NCI-H82 (cell line): ENCODE results near the gene PDE7B.

ENCODE experiments used
- DNase-seq: peaks from one replicate; lab custom pipeline; 2025; lab: John Stamatoyannopoulos, UW

Gene PDE7B

DNA sequence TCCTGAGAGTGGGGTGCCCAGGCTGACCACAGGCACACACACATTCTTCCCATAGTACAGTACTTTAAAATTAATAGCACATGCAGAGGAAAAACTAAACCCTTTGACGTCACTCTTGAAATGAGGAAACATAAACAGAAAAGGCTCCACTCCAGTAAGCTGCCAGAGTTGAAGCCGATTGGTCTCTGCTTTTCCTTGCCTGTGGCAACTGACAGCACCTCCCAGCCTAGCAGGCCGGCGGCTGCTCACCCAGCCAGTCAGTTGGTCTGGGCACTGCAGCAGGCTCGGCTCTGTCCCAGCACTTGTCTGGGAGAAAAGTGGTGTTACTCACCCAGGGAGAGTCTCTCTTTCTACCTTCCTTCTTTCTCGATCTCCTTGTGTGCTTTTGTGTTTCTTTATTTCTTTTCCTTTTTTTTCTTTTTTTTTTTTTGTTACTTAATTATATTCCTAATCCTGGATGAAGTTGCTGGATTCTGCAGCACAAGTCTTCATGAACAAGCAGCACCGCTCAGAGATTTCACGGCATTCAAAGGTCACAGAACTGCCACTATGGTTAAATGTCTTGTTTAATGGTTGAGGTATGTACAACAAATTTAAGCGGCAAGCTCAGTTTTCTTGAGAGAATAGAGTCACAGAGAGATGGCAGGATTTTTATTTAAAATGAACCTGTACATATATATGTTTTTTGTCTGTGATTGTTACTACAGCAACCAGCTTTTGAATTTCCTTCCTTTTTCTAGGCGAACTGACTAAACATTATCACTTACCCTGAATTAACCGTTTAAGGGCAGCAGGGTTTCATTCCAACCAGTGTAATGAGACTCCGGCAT lies at the start of gene PDE7B:
Gene PDE7B, plus strand, starts transcription at position 260 of the 830 bp plus-strand sequence.
- DNase-seq, result peak; percentile 40

DNA sequence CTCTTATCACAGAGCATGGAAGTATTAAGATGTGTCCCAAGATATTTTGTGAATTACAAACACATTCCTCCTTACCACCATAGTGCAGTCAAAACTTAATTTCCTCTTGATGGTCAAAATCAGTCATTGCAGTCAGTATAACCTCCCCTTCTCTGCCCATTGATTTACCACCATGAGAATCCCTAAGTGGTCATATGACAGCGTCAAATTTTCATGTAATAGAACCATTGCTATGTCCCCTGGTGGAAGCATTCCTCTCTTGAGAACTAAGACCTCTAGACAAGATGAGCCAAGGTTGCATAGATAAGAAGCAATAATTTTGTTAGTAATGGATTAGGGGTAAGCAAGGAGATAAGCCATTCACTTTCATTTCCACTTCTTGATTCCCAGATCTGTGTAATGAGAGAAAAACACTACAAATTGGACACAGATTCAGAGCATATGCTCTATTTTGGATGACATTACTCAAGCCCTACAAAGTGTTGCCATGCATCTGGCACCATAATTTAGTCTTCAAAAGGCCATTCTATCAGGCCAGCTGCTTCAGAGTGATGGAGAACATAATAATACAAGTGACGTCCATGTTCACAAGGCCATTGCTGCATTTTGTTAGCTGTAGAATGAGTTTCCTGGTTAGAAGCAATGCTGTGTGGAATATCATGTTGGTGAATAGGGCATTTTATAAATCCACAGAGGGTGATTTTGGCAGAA lies 49.6 kb upstream of the PDE7B start:
- DNase-seq, result peak; percentile 49

DNA sequence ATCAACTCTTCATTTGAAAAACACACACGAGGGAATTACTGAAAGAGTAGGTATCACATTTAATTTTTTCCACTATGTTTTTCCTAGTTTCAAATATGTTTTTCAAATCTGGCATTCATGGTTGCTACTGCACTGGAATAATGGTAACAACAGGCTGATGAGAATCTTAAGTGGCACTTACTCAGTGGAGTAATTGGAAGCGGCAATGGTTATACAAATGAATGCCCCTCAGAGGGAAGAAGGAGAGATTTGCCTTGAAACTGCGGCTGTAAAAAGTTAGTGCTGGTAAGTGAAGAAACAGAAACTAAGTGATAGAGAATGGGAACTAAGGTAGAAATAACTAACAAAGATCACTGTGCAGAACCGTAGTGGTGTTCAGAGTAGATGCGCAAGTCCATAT lies 41.0 kb upstream of the PDE7B start:
- DNase-seq, result no peak

DNA sequence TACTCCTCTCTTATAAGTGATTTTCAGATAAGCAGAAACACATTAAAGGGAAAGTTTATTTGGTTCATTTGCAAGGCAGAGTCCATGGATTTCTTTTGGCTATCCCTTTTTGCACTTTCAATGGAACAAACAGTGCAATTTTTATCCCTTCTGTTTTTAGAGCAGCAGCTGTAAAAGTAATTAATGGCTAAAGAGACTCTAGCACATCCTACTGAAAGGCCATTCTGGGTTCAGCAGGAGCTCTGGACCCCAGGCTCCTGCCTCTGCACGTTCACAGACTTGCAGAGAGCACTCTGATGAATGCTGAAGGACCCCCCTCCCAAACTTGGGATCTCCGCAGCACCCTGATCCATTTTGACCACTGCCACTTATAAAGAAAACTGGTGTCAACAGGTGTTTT lies 40.3 kb upstream of the PDE7B start:
- no peak for DNase-seq

DNA sequence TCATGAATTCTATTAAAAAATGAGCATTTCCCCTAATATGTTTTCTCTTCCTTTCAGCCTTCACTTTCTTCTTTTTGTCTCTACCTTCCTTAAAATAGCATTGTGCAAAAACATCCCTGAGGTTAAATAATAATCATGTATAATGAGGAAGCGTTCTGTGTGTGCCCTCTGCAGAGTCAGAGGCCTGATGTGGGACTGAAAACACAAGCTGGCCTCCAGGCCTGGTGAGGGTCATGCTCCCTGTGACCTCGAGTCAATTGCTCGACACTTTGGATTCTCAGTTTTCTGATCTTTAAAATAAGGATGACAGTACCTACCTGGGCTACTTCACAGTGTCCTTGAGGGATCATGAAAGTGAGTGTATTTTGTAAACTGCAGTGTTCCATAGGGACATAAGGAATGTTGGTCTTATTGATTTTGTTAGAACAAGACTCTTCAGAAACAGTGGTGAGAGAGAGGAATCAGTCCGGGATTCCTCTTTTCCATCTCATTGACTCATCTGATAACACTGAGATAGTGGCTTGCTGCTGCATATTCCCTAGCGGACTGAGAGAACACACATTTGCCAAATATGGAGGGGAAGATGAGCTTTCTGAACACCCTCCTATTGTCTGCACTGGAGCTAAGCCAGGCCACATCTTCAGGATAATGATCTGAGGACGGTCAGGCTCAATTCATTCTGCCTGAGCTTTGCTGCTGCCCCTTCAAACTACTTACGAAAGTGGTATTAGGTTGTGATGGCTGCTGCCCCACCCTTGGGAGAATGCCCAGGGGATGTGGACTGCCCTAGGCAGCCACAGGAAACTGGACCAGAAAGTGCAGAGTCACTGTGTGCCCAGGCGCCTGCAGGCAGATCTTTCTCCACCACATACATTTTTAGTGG lies 39.6 kb upstream of the PDE7B start:
- no peak for DNase-seq

DNA sequence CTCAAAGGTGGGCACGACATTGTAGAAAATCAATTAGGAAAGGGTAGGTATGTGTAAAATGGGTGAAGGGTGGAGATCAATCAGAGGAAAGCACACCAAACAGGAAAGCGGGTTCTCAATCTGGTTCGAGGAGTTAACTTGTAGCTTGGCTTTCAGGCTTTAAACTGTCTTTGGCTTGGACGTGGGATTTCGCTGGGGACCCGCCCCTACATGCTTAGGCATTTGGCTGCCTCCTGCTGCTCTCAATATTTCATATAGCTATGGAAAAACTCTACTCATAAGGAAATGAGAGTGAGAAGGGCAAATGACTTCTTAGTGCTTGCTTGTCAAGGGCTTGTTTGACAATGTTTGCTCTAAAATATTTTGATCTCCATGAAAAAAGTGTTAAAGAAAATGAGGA lies 38.1 kb upstream of the PDE7B start:
- no peak for DNase-seq

DNA sequence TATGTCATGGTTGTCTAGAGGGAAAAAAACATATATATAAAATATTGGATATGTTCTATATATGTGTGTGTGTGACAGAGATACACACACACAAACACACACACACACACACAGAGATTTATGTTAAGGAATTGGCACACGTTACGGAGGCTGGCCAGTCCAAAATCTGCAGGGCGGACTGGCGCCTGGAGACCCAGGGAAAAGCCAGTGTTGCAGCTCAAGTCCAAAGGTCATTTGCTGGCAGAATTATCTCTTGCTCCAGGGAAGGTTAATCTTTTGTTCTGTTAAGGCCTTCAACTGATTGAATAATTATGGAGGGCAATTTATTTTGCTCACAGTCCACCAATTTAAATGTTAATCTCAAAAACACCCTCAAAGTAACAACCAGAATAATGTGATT lies 37.5 kb upstream of the PDE7B start:
- DNase-seq, result no peak

DNA sequence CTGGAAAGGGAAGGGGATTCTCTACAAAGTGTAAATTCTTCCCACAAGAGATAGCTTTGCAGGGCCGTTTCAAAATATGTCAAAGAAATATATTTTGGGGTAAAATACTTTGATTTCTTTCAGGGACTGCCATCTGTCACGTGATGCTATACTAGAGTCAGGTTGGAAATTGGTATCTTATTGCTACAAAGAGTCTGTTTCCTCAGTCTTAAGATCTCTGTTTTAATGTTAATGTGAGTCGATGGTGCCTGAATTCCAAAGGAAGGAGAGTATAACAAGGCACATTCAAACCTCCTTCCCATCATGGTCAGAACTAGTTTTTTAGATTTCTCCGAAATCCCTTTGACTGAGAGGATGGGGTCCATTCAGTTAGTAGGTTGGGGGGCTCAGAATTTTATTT lies 36.3 kb upstream of the PDE7B start:
- DNase-seq, result no peak

DNA sequence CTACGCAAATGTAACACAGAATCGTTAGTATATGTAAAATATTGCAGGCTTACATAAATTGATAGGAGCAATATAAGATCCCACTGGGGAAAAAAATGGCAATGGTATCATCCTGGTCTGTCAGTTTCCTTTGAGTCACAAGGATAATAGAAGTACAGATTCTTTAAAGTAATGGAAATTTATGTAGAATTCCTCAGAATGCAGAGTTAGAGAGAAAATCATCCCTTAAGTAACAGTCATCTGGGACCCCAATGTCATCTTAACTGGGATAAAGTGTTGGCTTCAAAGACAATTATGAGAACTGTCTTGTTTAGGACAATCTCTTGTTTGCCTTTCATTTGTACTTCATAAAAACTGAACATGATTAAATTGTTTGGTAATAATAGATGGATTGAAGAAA lies 34.5 kb upstream of the PDE7B start:
- DNase-seq, result no peak

DNA sequence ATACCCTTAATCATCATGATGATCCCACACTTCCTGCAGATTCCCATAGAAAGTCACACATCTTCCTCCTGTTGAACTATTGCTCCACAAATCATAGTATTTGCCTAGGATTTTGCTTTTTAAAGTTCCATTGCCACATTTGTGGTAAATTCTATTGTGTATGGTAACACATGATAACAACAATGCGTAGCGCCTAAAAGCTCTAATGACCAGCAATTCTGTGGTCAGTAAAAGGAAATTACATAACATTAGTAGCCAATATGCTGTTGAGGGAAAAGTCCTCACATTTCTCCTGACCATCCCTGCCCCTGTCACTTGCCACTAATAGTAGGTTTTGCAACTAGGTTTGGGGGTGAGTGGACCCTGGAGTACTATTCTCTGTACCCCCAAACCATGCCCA lies 31.8 kb upstream of the PDE7B start:
- DNase-seq, result no peak

DNA sequence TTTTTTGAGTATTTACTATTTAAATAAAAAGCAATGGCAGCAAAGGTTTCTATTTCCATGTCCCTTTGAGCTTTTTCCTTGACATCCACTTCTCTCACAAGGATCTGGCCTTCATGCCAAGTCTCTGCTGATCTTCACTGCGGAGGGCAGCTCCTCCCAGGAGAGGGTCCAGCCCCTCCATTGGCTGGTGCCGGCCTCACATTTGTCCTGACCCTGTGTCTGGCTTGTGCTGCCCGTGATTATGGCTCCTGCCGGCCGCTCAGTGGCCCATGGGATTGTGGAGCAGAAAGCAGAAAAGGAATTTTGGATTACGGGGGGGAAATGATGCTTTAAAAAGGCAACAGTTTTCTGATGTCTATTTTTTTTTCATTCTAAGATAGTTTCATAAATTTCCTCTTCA lies 31.2 kb upstream of the PDE7B start:
- DNase-seq, result no peak

DNA sequence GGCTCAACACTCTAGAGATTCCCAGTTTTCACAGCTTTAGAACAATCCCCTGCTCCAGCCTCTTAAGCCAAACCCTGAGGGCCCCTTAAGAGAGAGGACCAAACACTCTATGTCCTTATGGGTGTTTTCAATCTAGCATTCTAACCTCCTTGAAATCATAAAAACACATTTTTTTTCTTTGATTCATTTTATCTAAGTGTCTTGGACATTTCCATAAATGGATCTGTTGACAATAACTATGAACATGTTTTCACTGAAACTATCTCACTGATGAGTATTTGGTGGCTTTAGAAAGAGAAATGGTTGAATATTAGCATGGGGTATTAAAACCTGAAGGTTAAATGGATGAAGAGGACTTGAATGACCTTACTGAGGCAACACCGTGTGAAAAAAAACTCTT lies 27.6 kb upstream of the PDE7B start:
- no peak for DNase-seq

DNA sequence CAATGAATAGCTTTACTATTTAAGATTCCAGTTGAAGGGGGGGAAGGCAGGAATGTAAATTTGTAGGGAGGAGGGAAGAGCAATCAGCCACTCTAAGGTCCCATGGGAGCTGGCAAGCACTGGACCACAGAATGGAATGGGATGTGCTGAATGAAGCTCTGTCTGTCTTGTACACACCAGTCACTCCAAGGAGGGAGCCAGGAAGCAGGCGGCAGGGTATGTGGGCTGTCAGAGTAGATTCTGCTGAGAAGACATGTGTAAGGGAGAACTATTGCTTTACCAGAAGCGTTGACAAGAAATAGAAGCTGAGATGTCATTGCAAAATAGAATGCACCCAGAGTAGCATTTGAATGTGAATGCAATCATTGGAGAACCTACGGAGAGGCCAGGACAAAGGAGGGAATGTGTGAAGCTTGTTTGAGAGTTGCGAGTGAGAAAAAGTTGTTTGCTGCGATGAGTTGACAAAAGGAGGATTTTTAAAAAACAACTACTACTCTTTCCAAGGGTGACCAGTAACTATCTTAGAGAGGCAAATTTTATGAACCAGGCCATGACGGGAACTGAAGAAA lies 25.2 kb upstream of the PDE7B start:
- no peak for DNase-seq

DNA sequence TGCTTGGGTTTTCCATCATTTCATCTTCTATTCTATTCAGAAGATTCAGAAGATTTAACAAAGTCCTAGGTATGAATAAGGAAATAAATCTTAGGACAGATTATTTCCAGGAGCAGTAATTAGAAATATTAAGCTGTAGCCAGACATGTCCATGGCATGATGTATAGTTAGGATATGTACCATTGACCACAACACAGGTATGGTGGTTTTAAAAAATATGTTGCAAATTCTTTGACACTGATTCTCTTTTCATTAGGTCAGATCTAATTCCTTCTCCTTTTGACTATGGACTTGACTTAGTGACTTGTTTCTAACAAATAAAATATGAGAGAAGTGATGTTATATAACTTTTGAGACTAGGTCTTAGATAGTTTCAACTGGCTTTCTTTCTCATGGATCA lies 23.5 kb upstream of the PDE7B start:
- no peak for DNase-seq

DNA sequence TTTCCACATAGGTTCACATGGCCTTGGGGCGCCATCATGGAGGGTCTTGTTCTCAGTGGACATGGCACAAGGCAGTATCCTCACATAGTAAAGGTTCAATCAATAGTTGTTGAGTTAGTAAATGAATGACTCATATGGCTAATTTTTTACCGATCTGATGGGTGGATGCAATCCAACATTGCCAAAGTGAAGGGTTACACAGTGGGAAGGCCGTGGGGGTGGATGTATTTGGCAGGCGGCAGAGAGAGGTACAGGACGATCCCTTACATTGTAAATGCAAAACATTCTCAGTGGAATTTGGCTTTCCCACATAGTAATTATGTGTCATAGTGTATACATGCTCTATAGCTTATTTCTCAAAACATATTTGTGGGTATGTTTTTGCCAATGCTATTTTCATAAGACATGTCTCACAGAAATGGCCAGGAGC lies 21.0 kb upstream of the PDE7B start:
- DNase-seq, result no peak

DNA sequence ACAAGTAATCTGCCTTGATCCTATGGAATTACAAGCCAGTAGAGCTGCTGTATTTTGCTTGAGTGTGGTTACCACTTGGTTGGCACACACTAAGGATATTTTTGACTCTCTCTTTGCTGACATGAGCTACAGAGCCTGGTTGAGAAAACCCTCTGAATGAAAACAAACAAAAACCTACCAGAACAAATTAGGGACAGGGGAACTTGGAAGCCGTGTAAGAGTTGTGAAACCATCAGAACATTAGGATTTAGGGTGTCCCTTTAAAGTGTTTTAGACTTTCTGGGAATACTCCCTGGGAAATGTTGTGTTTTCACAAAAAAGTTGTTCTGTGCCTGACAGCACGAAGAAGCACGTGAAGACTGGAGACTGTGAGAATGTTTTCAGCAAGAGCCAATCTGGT lies 20.5 kb upstream of the PDE7B start:
- DNase-seq, result no peak

DNA sequence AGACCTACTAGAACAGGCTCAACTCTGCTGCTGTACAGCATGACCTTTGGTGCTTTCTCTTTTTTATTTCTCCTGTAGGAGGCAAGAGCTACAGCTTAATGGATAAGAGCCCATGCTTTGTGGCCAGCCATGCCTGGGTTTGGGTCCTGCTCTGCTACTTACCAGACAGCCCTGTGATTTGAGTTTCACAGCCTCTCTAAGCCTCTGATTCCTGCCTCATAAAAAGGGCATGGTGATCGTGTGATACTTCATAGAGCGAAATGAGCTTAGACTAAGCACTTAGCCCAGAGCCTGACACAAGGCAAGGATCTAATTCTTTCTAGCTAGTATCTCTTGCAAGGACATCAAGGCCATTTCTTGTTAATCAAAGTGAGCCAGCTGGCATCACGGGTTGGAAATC lies 19.3 kb upstream of the PDE7B start:
- peak; percentile 92 for DNase-seq

DNA sequence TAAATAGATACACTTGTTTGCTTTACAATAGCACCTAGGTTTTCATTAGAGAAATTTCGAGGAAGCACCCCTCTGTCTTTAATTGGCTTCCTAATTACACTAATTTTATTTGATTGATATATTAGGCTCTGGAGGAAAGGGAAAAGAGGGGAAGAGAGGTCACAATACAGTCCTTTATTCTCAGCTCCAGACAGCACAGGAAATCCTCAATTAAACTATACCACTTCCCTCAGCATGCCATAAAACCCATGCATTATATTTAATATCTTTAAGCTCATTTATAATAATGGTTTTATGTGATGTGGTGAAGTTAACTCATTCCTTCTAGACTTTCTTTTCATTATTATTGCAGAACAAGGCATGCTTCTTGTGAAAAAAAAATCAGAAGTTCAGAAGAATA lies 17.7 kb upstream of the PDE7B start:
- DNase-seq, result no peak

DNA sequence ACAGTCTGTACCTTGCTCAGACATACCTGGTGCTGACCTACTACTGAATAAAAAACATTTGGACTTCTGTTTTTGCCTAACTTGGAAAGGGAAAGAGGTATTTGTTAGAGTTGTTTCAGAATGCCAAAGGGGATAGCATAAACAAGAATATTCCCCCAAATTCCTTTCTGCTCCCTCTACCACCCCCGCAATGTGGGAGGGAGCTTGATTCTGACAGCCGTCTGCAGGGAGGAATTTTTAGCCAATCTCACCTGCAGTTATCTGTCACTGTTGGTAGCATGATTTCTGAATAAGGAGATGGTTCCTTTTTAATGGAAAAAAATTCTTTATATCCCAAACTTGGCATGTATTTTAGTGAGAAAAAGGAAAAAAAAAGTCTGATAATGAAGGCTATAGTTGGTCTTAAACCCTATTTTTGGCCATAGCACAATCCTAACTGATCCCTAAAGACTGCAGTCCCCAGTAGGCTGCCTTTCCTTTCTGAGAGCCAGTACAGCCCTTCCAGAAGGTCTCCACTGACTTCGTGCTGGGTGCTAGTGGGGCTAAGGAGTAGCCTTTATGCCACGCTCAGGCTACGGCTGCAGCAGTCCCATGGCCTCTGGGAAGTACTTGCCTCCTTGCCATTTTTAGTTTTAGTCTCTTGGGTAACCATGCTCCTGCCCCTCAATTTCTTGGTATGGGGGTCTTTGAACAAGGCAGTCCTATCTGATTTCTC lies 13.6 kb upstream of the PDE7B start:
- DNase-seq, result no peak

DNA sequence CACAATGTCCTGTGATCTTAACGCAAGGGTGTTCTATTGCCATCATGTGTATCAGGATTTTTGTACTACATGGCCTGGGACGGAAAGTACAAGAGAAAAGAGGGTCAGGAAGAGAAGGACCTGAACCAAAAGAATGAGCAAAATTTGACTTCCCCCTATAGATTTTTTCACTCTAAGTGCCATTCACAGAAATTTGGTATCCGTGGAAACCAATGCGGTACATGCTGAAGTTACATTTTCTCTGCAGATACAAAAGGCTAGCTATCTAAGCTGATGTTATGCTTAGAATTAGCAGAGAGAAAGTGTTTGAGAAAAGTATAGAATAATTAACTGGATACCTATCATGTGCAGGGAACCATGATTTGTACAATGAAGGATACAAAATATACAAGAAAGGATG lies 12.4 kb upstream of the PDE7B start:
- no peak for DNase-seq

DNA sequence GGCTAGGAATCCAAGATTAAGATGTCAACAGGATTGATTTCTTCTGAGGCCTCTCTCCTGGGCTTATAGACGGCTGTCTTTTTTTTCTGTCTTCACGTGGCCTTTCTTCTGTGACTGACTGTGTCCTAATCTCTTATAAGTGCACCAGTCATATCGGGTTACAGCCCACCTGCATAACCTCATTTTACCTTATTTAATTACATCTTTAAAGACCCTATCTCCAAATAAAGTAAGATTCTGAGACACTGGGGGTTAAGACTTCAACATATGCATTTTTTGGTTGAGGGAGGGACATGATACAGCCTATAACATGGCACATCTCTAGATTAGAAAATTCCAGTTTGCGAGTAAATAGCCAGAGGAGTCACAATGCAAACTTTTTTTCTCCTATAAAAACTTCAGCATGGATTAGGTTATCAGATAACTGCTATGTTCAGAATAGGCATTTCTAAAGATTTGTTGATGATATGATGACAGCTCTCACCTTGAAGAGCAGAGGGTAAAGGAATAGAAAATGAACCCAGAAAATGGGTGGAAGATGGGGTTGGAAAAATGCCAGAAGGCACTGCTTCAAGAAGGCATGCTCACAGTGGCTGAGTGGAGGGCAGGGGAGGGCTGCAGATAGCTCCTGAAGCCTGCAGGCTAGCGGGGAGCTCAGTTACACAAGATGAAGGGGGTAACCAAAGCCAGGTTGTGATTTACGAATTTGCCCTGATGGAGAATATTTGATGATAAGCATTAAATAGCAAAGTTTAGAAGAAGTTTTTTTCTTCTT lies 8.7 kb upstream of the PDE7B start:
- peak; percentile 88 for DNase-seq
